Fibroblast of lung (primary cell): ENCODE results near the gene GDF10. TPM values are rescaled to one million over a fixed set of nuclear protein-coding genes. Genes with fewer than 3 reads are reported as not detected.

Source experiments
- DNase-seq, 2 donors: peaks; one replicate each; pipeline versions ENCODE4 v3.0.0 to v3.0.0-alpha.2; 2010; ENCODE audit warnings: low read depth in 2 of 2
- H2AFZ ChIP-seq: 2 replicates; pipeline ENCODE4 v1.5.1; 2012; ENCODE audit warnings: low read length, control low read depth, inconsistent platforms
- H3K27ac ChIP-seq: 2 replicates; pipeline ENCODE4 v1.5.1; 2011; ENCODE audit warnings: low read length, control low read depth; ENCODE audit not compliant: insufficient read depth
- H3K27me3 ChIP-seq: 2 replicates; pipeline ENCODE4 v1.5.1; 2011; ENCODE audit warnings: mild to moderate bottlenecking, low read length; ENCODE audit not compliant: control insufficient read depth, insufficient read depth
- H3K36me3 ChIP-seq: 2 replicates; pipeline ENCODE4 v1.5.1; 2011; ENCODE audit warnings: low read length; ENCODE audit not compliant: control insufficient read depth, insufficient read depth
- H3K4me1 ChIP-seq: 2 replicates; pipeline ENCODE4 v1.5.1; 2011; ENCODE audit warnings: low read length; ENCODE audit not compliant: control insufficient read depth, insufficient read depth; ENCODE audit errors: extremely low read depth
- H3K4me2 ChIP-seq: 2 replicates; pipeline ENCODE4 v1.5.1; 2011; ENCODE audit warnings: low read length, control low read depth; ENCODE audit not compliant: insufficient read depth; ENCODE audit errors: extremely low read depth
- H3K4me3 ChIP-seq, 4 experiments: fragments of 200-600 bp in 1 of 4; sonication (generic) in 1 of 4; replicated peaks in 1 of 4; 2 replicates each; pipeline ENCODE4 v1.5.1; 2011 to 2016; ENCODE audit warnings: low read length in 4 of 4, low read depth in 3 of 4, mild to moderate bottlenecking in 3 of 4, control low read depth in 2 of 4, inconsistent platforms in 1 of 4, mixed read lengths in 1 of 4; ENCODE audit not compliant: insufficient read depth in 1 of 4; ENCODE audit errors: control extremely low read depth in 1 of 4
- H3K79me2 ChIP-seq: 2 replicates; pipeline ENCODE4 v1.5.1; 2012; ENCODE audit warnings: mild to moderate bottlenecking, low read length, inconsistent platforms; ENCODE audit not compliant: control insufficient read depth, insufficient read depth
- H3K9ac ChIP-seq: 2 replicates; pipeline ENCODE4 v1.5.1; 2011; ENCODE audit warnings: mild to moderate bottlenecking, low read length, control low read depth; ENCODE audit not compliant: insufficient read depth
- H3K9me3 ChIP-seq: 2 replicates; pipeline ENCODE4 v1.5.1; 2012; ENCODE audit warnings: low read depth, low read length; ENCODE audit not compliant: control insufficient read depth, insufficient read depth
- H4K20me1 ChIP-seq: 2 replicates; pipeline ENCODE4 v1.5.1; 2011; ENCODE audit warnings: low read length; ENCODE audit not compliant: control insufficient read depth, insufficient read depth; ENCODE audit errors: extremely low read depth
- EZH2 ChIP-seq: IDR thresholded peaks from 2 replicates; pipeline ENCODE4 v1.5.1; 2012; ENCODE audit warnings: low read length, control low read depth, mild to moderate bottlenecking; ENCODE audit errors: missing control alignments
- polyA plus RNA-seq, 2 donors: library from polyadenylated mRNA; depleted of rRNA in 1 of 2; stranded (reverse) in 1 of 2; unstranded in 1 of 2; fragments of >200 nt; gene quantifications; 2 replicates each; pipeline ENCODE4 v1.2.1, GENCODE V29; 2011 to 2012; ENCODE audit warnings: missing spikeins in 1 of 2
- total RNA-seq: library from RNA; depleted of rRNA; stranded (reverse); fragments of >200 nt; gene quantifications from 2 replicates; pipeline ENCODE4 v1.2.1, GENCODE V29; 2014
- TF ChIP-seq, protein P1 (sequence below), 2 donors: IDR thresholded peaks in 1 of 2; conservative IDR thresholded peaks in 1 of 2; 1 replicate in 1 of 2; 2 replicates in 1 of 2; pipeline ENCODE4 v1.5.1; 2011 to 2012; ENCODE audit warnings: low read length in 2 of 2, control low read depth in 1 of 2, inconsistent platforms in 1 of 2, low read depth in 1 of 2, mild to moderate bottlenecking in 1 of 2

GDF10 gene
- total and polyA plus RNA-seq, 2 donors (not counting 1 experiment from before 2014, with no cell fraction given) = 6.2 to 25.1 TPM

- Histone ChIP-seq H3K36me3 (no peaks in the 10 kb centered on the region), H4K20me1 (no peaks in the 10 kb centered on the region), H3K79me2 (no peaks in the 10 kb centered on the region), H3K4me1 (no peaks in the 10 kb centered on the region), H3K27ac (no peak overlapping the region), H2AFZ (no peak overlapping the region), H3K9me3 (no peaks in the 10 kb centered on the region), H3K27me3 (peaks cover 2% of the 10 kb centered on the region), H3K4me2 (no peak overlapping the region), H3K9ac (no peak overlapping the region), H3K4me3 (no peak overlapping the region)
- TF ChIP-seq EZH2 = no peak
- TF ChIP-seq, protein P1, sequence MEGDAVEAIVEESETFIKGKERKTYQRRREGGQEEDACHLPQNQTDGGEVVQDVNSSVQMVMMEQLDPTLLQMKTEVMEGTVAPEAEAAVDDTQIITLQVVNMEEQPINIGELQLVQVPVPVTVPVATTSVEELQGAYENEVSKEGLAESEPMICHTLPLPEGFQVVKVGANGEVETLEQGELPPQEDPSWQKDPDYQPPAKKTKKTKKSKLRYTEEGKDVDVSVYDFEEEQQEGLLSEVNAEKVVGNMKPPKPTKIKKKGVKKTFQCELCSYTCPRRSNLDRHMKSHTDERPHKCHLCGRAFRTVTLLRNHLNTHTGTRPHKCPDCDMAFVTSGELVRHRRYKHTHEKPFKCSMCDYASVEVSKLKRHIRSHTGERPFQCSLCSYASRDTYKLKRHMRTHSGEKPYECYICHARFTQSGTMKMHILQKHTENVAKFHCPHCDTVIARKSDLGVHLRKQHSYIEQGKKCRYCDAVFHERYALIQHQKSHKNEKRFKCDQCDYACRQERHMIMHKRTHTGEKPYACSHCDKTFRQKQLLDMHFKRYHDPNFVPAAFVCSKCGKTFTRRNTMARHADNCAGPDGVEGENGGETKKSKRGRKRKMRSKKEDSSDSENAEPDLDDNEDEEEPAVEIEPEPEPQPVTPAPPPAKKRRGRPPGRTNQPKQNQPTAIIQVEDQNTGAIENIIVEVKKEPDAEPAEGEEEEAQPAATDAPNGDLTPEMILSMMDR (conservative IDR thresholded peaks at IDR 0.05 in 1 of 2, IDR thresholded peaks at IDR 0.05 in 1 of 2; ENCODE audit: low read depth in 1 of 2, low read length in 2 of 2) = peak; percentile 20 to 31
- no peak for DNase-seq
Observed at GRCh38 chr10:47309408-47310089, 9.6 kb downstream of the GDF10 start.

DNA sequence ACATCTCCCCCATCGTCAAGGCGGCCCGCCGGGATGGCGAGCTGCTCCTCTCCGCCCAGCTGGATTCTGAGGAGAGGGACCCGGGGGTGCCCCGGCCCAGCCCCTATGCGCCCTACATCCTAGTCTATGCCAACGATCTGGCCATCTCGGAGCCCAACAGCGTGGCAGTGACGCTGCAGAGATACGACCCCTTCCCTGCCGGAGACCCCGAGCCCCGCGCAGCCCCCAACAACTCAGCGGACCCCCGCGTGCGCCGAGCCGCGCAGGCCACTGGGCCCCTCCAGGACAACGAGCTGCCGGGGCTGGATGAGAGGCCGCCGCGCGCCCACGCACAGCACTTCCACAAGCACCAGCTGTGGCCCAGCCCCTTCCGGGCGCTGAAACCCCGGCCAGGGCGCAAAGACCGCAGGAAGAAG, 10.1 kb downstream of the GDF10 start:
- Histone ChIP-seq H3K27ac (no peak overlapping the region), H3K4me1 (no peaks in the 10 kb centered on the region), H3K9ac (no peak overlapping the region), H3K9me3 (no peaks in the 10 kb centered on the region), H3K36me3 (no peaks in the 10 kb centered on the region), H3K79me2 (no peaks in the 10 kb centered on the region), H2AFZ (no peak overlapping the region), H4K20me1 (no peaks in the 10 kb centered on the region), H3K4me2 (no peak overlapping the region), H3K27me3 (peaks cover 2% of the 10 kb centered on the region), H3K4me3 (no peak overlapping the region)
- no peak for TF ChIP-seq EZH2
- TF ChIP-seq, protein P1 (conservative IDR thresholded peaks at IDR 0.05 in 1 of 2, IDR thresholded peaks at IDR 0.05 in 1 of 2; ENCODE audit: low read depth in 1 of 2, low read length in 2 of 2) = no peak
- no peak for DNase-seq

GRCh38 chr10:47311193-47311931, 11.4 kb downstream of the GDF10 start:
- Histone ChIP-seq H3K4me3 (no peak overlapping the region), H3K36me3 (no peaks in the 10 kb centered on the region), H2AFZ (no peak overlapping the region), H3K27me3 (peaks cover 2% of the 10 kb centered on the region), H3K9me3 (no peaks in the 10 kb centered on the region), H3K27ac (no peak overlapping the region), H3K4me1 (no peaks in the 10 kb centered on the region), H3K79me2 (no peaks in the 10 kb centered on the region), H4K20me1 (no peaks in the 10 kb centered on the region), H3K9ac (no peak overlapping the region), H3K4me2 (no peak overlapping the region)
- DNase-seq = peak in 1 of 2 donors; percentile 7
- TF ChIP-seq, protein P1 (conservative IDR thresholded peaks at IDR 0.05 in 1 of 2, IDR thresholded peaks at IDR 0.05 in 1 of 2; ENCODE audit: low read depth in 1 of 2, low read length in 2 of 2) = no peak
- no peak for TF ChIP-seq EZH2
